Left lung (tissue), 10 donors: ENCODE measurements around the gene PRPH. TPM values are rescaled to one million over a fixed set of nuclear protein-coding genes. Genes with fewer than 3 reads are reported as not detected.
A peak's percentile ranks its signal among the peaks of the same experiment; 100 is the strongest.

Experiments
- ATAC-seq: fragments of 200-7000 bp; cut with Tn5 transposase; one replicate; pipeline ENCODE4 v1.9.1; 2020; ENCODE audit warnings: moderate library complexity
- DNase-seq, 4 donors: peaks; one replicate each; pipeline ENCODE4 v3.0.0-alpha.2; 2013 to 2020
- H3K27ac ChIP-seq, 2 donors: fragments of 200-600 bp; sonication (generic) in 1 of 2; one replicate each; pipeline versions ENCODE4 v1.5.0 to v1.8.0; 2020 to 2021
- H3K27me3 ChIP-seq, 2 donors: fragments of 200-600 bp; sonication (generic) in 1 of 2; one replicate each; pipeline versions ENCODE4 v1.5.0 to v1.8.0; 2020 to 2021
- H3K36me3 ChIP-seq, 2 donors: fragments of 200-600 bp; sonication (generic) in 1 of 2; one replicate each; pipeline versions ENCODE4 v1.5.0 to v1.8.0; 2020 to 2021
- H3K4me1 ChIP-seq, 2 donors: fragments of 200-600 bp; one replicate each; pipeline ENCODE4 v1.8.0; 2021
- H3K4me3 ChIP-seq, 2 donors: fragments of 200-600 bp; sonication (generic) in 1 of 2; one replicate each; pipeline versions ENCODE4 v1.5.0 to v1.8.0; 2020 to 2021; ENCODE audit warnings: mild to moderate bottlenecking in 1 of 2
- H3K9me3 ChIP-seq, 2 donors: fragments of 200-600 bp; sonication (generic) in 1 of 2; one replicate each; pipeline versions ENCODE4 v1.5.0 to v1.8.0; 2020 to 2021
- CTCF ChIP-seq, 2 donors: fragments of 200-600 bp; sonication (generic) in 1 of 2; IDR thresholded peaks; one replicate each; pipeline versions ENCODE4 v1.5.0 to v1.8.0; 2021; ENCODE audit warnings: antibody characterized with exemption in 2 of 2
- intact Hi-C, 2 donors: fragments of 100-400 bp; cut with DNase I; formaldehyde crosslinking; loops; one replicate each; pipeline versions ENCODE4 v1.11.2 to v1.14.2; 2022
- polyA plus RNA-seq, 6 donors: library from polyadenylated mRNA; unstranded; fragments of 120-200 nt; gene quantifications; one replicate each; pipeline ENCODE4 v1.2.1, GENCODE V29; 2013; ENCODE audit not compliant: insufficient read length in 6 of 6
- total RNA-seq, 2 donors: library from RNA; stranded (reverse); fragmentation: NEBNext Ultra II Directional; extraction: Animal tissue kit (Norgen Biotek cat#: 25700); gene quantifications; one replicate each; pipeline ENCODE4 v1.2.1, GENCODE V29; 2021
- donor health status: DM: no; HTN: yes; CAD: no.
- donor health status: DM: no; HTN: no; CAD: no.

Gene PRPH
- total and polyA plus RNA-seq, 8 donors = 0.26 to 2.4 (median 1.7) TPM; not detected in 1

GRCh38 chr12:49322367-49322707 lies 27.4 kb downstream of the PRPH start:
- Histone ChIP-seq H3K36me3 (no peaks in the 10 kb centered on the region), H3K4me1 (peaks cover 3 to 17% of the 10 kb centered on the region in 2 donors), H3K4me3 (peak overlapping the region; percentile 62 to 66), H3K9me3 (no peaks in the 10 kb centered on the region), H3K27ac (peak overlapping the region in 1 of 2 donors; percentile 70), H3K27me3 (no peaks in the 10 kb centered on the region)
- intact Hi-C loops = no loop called here
- no peak for TF ChIP-seq CTCF (IDR thresholded peaks at IDR 0.05)
- ATAC-seq (no peak), DNase-seq (no peak)

GRCh38 chr12:49322708-49323523 lies 28.0 kb downstream of the PRPH start, which contains the start of gene TROAP:
Gene TROAP, plus strand, starts transcription at chr12:49323255. Its CDS starts 354 bp downstream, at chr12:49323609.
- no peaks in the 10 kb centered on the region for H3K36me3 ChIP-seq
- intact Hi-C loops = no loop called here
- no peaks in the 10 kb centered on the region for H3K9me3 ChIP-seq
- no peaks in the 10 kb centered on the region for H3K27me3 ChIP-seq
- peaks cover 3 to 17% of the 10 kb centered on the region in 2 donors for H3K4me1 ChIP-seq
- DNase-seq (peak; percentile 97 to 99 (median 98)), ATAC-seq (peak; percentile 100)
- H3K27ac ChIP-seq = peak within 1 kb of the TSS in 1 of 2 donors; percentile 70
- H3K4me3 ChIP-seq = peak within 1 kb of the TSS; percentile 62 to 66
- TF ChIP-seq CTCF (IDR thresholded peaks at IDR 0.05) = no peak

- intact Hi-C loops = no loop called here
- no peak for TF ChIP-seq CTCF (IDR thresholded peaks at IDR 0.05)
- ATAC-seq (no peak), DNase-seq (no peak)
- no peaks in the 10 kb centered on the region for H3K36me3 ChIP-seq
- no peaks in the 10 kb centered on the region for H3K9me3 ChIP-seq
- no peaks in the 10 kb centered on the region for H3K27me3 ChIP-seq
- H3K4me1 ChIP-seq = peaks cover 3 to 17% of the 10 kb centered on the region in 2 donors
- H3K4me3 ChIP-seq = peak overlapping the region; percentile 38 to 66
- no peak overlapping the region for H3K27ac ChIP-seq
Observed at GRCh38 chr12:49323524-49324097, 28.7 kb downstream of the PRPH start.

GRCh38 chr12:49325606-49326005 lies 30.7 kb downstream of the PRPH start:
- Histone ChIP-seq H3K36me3 (peaks cover 0 to 6% of the 10 kb centered on the region in 2 donors), H3K27me3 (no peaks in the 10 kb centered on the region), H3K4me3 (no peak overlapping the region), H3K9me3 (no peaks in the 10 kb centered on the region), H3K4me1 (peaks cover 3 to 17% of the 10 kb centered on the region in 2 donors), H3K27ac (no peak overlapping the region)
- ATAC-seq (no peak), DNase-seq (no peak)
- TF ChIP-seq CTCF (IDR thresholded peaks at IDR 0.05) = no peak
- intact Hi-C loops = no loop called here

GRCh38 chr12:49327368-49327767 lies 32.4 kb downstream of the PRPH start:
- Histone ChIP-seq H3K36me3 (peaks cover 0 to 13% of the 10 kb centered on the region in 2 donors), H3K27me3 (peaks cover 0 to 12% of the 10 kb centered on the region in 2 donors), H3K4me3 (no peak overlapping the region), H3K9me3 (no peaks in the 10 kb centered on the region), H3K4me1 (peaks cover under 1 to 14% of the 10 kb centered on the region in 2 donors), H3K27ac (no peak overlapping the region)
- no peak for ATAC-seq
- no peak for DNase-seq
- TF ChIP-seq CTCF (IDR thresholded peaks at IDR 0.05) = no peak
- intact Hi-C loops = no loop called here
